ENCODE data around the gene RC3H1. TPM values are rescaled to one million over a fixed set of nuclear protein-coding genes. Genes with fewer than 3 reads are reported as not detected.
"Not testable (repeated sequence)": the region's sequence is repeated elsewhere in the genome, so short reads cannot be mapped to it uniquely, and the experiment has no call there.

The RC3H1 gene
- total RNA-seq, 1 donor from 2014 or later = 47.6 TPM

DNA sequence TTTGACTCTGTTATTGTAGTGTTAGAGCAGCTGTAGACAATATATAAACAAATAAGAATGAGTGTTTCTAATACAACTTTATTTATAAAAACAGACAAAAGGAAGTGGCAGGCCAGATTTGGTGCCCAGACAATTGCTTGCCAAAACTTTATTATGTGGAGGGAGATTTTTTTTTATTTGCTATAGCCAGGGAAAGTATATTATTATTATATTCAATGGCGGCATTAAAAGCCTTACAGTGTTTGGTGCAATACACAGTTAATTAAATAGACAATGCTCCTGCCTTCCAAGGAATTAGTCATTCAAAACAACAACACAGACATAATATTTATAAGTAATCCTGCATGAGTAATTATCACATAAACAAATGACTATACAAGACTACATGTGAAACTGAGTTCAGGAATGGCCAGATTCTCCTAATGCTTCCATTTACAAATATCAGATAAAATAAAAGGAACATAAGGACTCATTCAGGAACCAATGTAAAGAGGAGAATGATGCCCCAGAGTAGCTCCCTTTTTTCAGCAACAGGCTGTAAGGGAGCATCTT, 10.6 kb upstream of the RC3H1 start:
- no peak for DNase-seq (ENCODE audit: low spot score)
- intact Hi-C loops (cut with DNase I) = loop anchor here (5.0 kb wide), 1 partner anchor 820 kb away; no protein-coding TSS in a partner anchor
- ATAC-seq = no peak

DNA sequence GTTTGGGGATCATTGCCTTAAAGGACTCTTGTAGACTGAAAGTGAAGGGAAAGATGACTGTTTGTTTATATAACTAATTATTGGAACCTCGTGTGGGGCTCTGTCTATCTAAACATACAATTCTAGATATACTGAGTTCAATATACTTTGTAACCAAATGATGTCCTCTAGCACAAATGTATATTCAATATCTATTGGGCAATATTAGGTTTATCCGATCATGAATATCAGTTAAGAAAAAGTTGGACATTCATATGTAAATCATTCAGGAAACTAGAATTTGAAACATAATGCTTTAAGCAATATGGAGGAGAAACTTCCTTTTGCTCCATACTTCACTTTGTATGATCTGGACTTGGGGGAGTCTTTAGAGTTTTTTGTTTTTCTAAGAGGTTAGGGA, 8.9 kb upstream of the RC3H1 start:
- no peak for DNase-seq (ENCODE audit: low spot score)
- intact Hi-C loops (cut with DNase I) = loop anchor here (5.0 kb wide), 1 partner anchor 821 kb away; no protein-coding TSS in a partner anchor
- ATAC-seq = no peak

DNA sequence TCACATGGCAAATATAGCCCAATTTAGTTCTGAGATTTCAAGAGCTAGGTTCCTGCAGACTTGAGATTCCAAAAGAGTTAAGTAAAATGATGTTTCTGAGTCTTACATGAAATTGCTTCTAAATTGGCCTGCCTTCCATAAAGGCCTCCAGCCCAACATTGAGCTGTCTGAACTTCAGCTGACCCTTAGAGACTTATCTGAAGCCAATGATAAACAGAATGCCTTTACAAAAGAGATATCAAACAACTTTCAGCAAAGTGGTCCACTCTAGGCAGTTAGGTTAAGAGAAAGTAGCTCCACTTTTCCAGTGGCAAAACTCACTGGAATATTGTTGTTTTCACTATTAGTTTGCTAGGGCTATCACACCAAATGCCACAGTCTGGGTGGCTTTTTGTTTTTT, 6.3 kb upstream of the RC3H1 start:
- DNase-seq (ENCODE audit: low spot score) (no peak), ATAC-seq (no peak)
- intact Hi-C loops (cut with DNase I) = no loop called here

DNA sequence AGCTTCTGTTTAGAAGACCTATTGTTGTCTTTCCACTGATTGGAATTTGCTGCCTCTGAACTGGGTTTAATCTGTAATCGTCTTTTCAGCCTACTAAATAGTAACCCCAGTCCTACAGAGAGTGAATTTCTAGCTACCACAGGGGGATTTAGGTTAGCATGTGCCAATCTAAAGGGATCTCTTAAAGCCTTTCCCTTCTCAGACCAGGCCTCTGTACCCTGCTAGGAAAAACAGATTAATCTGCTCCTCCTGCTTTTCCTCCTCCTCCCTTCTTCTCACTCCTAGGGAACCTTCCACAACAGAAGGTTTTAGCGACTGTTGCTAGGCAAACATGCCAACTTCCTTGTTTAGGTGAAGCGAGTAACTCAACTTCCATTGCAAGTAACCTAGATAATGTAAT, 1.3 kb upstream of the RC3H1 start:
- intact Hi-C loops (cut with DNase I) = no loop called here
- DNase-seq (ENCODE audit: low spot score) (no peak), ATAC-seq (peak; percentile 25)

DNA sequence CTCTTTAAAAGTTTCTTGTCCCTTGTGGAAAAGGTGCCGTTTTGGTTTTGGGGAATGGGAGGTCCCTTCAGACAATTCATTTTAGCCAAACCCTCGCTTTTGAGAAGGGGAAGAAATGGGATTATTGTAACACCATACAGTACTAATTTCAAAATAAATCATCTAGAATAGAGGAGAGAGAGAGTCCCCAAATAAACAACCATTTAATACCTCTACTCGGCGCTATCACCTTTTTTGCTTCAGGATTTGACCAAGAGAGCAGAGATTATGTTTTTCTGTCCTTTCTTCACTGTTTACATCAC, 770 bp upstream of the RC3H1 start:
- DNase-seq (ENCODE audit: low spot score) = no peak
- intact Hi-C loops (cut with DNase I) = no loop called here
- ATAC-seq = no peak

DNA sequence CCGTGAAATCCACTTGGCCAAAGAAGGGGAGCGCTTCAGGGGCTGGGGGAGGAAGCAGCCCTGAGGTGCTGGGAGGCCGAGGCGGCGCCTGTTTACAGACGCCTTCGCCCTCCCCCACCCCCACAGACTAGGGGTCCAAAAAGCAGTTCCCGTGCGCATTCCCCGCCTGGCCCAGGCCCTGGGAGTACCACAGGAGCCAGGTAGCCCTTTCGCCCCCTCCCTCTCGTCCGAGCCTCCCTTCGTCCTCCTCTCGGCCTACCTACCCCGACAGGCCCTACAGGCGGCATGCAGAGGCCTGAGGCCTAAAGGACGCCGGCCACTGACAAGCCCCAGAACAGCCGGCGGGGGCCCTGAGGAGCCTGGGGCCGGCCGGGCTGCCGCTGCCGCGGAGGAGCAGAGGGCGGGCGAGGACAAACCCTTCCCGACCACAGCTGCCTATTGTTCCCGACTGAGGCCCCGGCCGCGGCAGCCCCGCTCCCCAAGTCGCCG, 522 bp downstream of the RC3H1 start:
- DNase-seq (ENCODE audit: low spot score) (peak; percentile 67), ATAC-seq (peak; percentile 46)
- intact Hi-C loops (cut with DNase I) = no loop called here

DNA sequence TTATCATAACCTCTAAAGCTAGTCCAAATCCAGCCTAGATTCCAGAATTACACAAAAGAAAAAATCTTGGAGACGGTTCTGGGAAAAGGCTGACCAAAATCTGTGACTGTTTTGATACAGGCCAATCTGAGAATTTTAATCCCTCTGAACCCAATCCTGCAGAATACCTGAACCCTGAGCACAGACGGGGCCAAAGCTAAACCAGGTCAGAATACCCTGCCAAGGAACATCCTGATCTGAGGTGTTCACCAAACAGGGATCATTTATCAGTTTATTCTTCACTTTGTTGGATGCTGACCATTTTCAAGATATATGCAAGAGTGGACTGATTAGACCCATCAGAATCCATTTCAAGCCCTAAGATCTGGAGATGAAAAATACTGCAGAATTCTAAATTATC, 3.6 kb downstream of the RC3H1 start:
- intact Hi-C loops (cut with DNase I) = no loop called here
- DNase-seq (ENCODE audit: low spot score) (no peak), ATAC-seq (no peak)

DNA sequence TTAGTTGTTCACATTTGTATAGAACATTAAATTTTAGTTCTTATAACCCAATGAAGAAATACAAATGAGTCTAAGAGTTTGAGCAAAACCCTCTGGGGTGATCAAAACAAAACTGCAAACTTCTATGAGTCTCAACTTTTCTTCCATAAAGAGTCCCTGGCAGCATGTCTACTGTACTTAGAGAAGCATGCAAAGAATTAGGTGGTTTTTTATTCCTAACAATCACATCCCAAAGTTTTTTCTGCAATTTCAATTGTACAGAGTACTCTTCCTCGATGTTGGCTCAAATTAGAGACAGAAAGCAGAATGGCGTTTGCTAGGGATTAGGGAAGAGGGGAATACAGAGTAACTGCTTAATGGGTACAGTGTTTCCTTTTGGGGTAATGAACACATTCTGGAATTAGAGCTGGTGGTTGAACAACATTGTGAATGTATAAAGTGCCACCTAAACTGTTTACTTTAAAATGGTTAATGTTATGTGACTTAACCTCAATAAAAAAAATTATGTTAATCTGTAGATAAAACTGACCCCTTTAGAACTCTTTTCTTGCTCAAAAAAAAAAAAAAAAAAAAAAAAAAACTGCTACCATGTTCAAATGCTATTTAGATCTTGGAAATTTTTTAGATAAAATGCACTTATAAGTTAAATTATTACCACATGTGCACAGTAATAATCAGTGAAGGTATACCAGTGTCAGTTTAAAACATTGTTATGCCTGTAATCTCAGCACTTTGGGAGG, 4.8 kb downstream of the RC3H1 start:
- DNase-seq (ENCODE audit: low spot score) (no peak), ATAC-seq (no peak)
- intact Hi-C loops (cut with DNase I) = no loop called here

DNA sequence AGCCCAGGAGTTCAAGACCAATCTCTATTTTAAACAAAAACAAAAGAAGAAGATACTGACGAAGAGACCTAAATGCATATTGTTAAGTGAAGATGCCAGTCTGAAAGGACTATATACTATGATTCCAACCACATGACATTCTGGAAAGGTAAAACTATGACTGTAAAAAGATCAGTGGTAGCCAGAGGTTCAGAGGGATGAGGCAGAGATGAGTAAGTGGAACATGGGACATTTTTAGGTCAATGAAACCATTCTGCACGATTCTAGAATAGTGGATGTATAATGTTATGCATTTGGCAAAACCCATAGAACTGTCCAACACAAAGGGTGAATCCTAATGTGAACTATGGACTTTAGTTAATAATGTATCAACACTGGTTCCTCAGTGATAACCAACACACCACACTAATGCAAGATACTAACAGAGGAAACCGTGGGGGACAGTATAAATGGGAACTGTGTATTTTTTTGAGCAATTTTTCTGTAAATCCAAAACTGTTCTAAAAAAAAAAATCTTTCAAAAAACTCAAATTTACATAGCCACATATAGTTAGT, 8.2 kb downstream of the RC3H1 start:
- ATAC-seq (no peak), DNase-seq (ENCODE audit: low spot score) (no peak)
- intact Hi-C loops (cut with DNase I) = no loop called here

DNA sequence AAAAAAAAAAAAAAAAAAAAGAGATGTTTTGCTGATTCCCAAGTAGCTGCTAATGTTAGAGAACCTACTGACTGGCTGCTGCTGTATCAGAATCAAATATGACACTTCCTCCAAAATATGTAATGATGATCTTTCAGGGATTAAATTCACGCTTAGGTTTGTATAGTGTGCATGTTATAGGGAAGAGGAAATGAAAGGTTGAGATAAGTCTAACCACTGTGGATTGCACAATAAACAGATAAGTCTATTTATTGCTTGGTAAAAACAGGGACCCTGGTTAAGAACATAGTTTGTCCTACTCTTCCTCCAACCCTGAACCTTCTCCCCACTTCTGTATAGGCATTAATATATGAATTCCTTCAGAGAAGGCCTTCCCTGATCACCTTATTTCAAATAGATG, 13.2 kb downstream of the RC3H1 start:
- ATAC-seq (no peak), DNase-seq (ENCODE audit: low spot score) (no peak)
- intact Hi-C loops (cut with DNase I) = no loop called here

DNA sequence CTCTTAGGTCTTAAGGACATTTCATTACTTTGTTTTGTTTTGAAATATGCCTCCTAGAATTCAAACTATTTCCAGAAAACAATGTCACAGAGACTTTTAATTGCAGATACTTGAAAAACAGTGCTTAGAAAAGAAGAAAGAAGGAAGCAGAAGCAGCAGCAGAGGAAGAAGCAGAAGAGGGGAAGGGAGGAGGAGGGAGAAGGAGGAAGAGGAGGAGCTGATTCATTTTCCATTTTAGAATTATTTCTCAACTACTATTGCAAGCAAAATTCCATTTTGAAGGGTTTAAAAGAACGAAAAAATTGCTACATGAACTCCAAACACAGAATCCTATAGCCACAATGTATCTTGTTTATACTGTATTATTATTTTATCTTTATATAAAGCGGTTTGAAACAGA, 13.9 kb downstream of the RC3H1 start:
- ATAC-seq (no peak), DNase-seq (ENCODE audit: low spot score) (no peak)
- intact Hi-C loops (cut with DNase I) = no loop called here

DNA sequence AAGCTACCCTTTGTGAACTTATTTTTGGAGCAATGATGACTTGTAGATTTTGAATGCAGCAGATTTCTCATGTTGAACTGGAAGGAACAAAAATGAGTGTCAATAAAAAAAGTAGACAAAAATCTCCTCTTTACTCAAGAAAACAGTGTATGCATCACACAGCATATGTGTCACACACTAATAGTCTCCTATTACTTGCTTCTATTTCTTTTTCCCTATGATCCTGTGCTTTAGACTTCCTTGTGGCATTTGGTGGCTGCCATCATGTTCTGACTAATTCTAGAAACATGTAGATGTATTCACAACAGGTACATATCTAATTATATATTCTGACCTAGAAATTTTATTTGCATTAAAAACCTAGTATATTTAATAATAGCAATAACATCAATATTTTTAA, 14.3 kb downstream of the RC3H1 start:
- ATAC-seq = no peak
- no peak for DNase-seq (ENCODE audit: low spot score)
- intact Hi-C loops (cut with DNase I) = no loop called here

DNA sequence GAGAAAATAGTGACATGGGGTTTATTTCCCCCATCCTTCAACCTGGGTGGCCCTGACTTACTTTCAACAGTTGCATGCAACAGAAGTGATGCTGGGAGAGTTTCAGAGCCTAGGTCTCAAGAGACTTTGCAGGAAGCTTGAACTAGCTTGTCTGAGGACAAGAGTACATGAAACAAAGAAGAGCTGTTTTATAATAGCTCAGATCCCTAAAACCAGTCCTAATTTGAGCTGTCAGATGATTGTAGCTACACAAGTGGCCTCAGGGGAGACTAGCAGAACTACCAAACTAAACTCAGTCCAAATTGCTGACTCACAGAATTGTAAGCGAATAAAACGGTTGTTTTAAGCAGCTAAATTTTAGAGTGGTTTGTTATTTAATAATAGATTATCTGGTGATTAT, 17.1 kb downstream of the RC3H1 start:
- intact Hi-C loops (cut with DNase I) = no loop called here
- peak; percentile 97 for ATAC-seq
- no peak for DNase-seq (ENCODE audit: low spot score)

DNA sequence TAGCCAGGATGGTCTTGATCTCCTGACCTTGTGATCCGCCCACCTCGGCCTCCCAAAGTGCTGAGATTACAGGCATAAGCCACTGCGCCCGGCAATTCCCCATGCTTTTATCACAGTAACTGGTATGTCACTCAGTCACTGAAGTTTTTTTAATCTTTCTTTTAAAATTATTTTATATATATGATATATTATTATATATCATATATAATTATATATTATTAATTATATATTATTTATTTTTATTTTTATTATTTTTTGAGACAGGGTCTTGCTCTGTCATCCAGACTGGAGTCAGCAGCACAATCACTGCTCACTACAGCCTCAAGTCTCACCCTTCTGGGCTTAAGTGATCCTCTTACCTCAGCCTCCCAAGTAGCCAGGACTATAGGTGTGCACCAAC, 18.3 kb downstream of the RC3H1 start:
- intact Hi-C loops (cut with DNase I) = no loop called here
- DNase-seq (ENCODE audit: low spot score) (no peak), ATAC-seq (no peak)

DNA sequence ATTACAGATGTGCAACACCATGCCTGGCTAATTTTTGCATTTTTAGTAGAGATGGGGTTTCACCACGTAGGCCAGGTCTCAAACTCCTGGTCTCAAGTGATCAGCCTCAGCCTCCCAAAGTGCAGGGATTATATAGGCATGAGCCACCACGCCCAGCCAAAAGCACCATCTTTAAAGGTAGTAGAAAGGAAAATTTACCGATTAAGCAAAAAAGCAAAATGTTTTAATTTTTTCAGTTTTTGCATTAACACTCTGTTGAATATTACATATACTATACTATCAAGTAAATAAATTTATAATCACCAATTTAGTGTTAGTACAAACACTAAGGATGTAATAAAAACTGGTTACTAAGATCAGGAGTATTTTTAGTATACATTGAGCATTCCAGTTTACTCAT, 20.6 kb downstream of the RC3H1 start:
- no peak for DNase-seq (ENCODE audit: low spot score)
- intact Hi-C loops (cut with DNase I) = no loop called here
- ATAC-seq = no peak

DNA sequence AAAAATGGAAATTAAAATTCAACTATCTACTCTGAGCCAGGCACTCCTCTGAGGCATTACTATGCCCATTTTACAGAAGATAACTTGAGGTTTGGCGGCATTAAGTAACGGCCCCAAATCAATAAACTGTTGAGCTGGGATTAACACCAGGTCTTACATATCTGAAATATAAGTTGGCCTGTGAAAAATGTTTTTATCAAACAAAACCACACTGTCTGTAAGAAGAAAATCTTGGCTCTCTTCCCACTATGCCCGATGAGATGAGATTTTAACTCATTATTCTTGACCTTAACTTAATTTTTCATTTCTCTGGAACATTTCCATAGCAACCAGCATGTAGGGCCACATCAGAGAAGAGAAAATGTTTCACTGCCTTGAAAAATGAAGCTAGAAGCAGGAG, 21.8 kb downstream of the RC3H1 start:
- intact Hi-C loops (cut with DNase I) = no loop called here
- ATAC-seq (no peak), DNase-seq (ENCODE audit: low spot score) (no peak)

DNA sequence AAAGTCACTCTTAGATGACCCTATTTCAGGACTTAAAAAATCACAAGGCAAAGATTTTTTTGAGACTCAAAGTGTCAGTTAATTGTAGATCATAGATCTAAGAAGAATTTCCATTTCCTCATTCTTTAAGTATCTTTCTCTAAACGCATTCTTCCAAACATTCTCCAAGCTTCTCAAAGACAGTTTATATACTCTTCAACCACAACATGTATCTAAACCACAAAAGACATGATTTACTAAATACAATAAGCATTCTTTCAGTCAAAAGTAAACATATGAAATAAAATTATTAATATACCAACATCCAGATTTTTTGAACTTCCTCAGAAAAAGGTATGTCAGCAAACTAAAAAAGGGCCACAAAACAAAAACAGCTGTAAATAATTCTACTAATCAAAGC, 24.4 kb downstream of the RC3H1 start:
- intact Hi-C loops (cut with DNase I) = no loop called here
- ATAC-seq = no peak

DNA sequence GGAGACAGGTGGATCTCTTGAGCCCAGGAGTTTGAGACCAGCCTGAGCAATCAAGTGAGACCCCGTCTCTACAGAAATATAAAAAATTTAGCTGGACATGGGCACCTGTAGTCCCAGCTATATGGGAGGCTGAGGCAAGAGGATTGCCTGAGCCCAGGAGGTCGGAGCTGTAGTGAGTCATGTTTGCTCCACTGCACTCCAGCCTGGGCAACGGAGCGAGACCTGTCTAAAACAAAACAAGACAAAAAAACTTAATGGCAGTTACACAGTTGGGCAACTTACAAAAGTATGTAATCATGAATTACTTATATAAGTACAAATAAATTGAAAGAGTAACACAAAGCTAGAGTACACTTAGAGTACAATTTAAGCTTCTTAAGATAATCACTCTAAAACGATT, 25.2 kb downstream of the RC3H1 start:
- ATAC-seq (no peak), DNase-seq (ENCODE audit: low spot score) (no peak)
- intact Hi-C loops (cut with DNase I) = no loop called here

More for the DNA sequence above, 24.4 kb downstream of the RC3H1 start:
- no peak for DNase-seq (ENCODE audit: low spot score)

DNA sequence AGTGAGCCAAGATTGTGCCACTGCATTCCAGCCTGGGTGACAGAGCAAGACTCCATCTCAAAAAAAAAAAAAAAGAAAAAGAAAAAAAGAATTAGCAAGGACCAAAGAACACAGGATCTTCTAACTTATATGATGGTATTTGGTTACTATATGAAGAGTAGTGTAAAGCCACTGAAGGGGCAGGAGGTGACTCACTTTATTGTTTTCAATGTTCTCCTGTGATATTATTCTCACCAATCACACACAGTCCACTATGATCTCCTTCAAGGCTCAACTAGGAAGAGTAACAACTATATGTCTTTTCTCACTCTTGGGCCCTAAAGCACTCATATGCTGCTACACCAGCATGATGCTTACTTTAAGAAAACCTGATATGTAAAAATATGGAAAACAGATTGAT, 26.7 kb downstream of the RC3H1 start:
- DNase-seq (ENCODE audit: low spot score) (no peak), ATAC-seq (no peak)
- intact Hi-C loops (cut with DNase I) = no loop called here

DNA sequence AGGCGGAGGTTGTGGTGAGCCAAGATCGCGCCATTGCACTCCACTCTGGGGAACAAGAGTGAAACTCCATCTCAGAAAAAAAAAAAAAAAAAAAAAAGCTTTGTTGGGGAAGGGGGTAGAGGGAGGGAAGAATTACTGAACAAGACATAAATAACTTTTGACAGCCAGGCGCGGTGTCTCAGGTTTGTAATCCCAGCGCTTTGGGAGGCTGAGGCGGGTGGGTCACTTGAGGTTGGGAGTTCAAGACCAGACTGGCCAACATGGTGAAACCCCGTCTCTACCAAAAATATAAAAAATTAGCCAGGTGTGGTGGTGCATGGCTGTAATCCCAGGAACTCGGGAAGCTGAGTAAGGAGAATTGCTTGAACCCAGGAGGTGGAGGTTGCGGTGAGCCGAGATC, 28.2 kb downstream of the RC3H1 start:
- DNase-seq (ENCODE audit: low spot score); intact Hi-C loops (cut with DNase I); ATAC-seq: not testable (repeated sequence)

DNA sequence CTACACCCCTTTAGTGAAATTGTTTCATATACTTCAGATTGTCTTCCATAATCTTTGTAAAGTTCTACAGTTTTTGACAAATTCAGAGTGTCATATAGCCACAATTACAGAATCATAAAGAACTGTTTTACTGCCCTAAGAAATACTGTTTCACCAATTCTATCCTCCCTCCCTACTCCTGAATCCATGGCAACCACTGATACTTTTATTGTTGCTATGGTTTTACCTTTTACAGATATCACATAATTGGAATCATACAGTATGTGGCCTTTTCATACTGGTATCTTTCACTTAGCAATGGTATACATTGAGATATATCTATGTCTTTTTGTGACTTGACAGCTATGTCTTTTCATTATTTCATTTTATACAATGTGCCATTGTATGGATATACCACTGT, 34.1 kb downstream of the RC3H1 start:
- DNase-seq (ENCODE audit: low spot score) = no peak
- ATAC-seq = no peak
- intact Hi-C loops (cut with DNase I) = no loop called here
